Hepatic stellate cell (primary cell): ENCODE results near the gene TAAR6.
"Not testable (repeated sequence)": the region's sequence is repeated elsewhere in the genome, so short reads cannot be mapped to it uniquely, and the experiment has no call there.

ENCODE experiments used
- DNase-seq: peaks from one replicate; pipeline ENCODE4 v3.0.0; 2011; ENCODE audit warnings: low spot score

Gene TAAR6, protein sequence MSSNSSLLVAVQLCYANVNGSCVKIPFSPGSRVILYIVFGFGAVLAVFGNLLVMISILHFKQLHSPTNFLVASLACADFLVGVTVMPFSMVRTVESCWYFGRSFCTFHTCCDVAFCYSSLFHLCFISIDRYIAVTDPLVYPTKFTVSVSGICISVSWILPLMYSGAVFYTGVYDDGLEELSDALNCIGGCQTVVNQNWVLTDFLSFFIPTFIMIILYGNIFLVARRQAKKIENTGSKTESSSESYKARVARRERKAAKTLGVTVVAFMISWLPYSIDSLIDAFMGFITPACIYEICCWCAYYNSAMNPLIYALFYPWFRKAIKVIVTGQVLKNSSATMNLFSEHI

GRCh38 chr6:132570221-132570777, at the start of gene TAAR6:
Gene TAAR6, plus strand, starts transcription at chr6:132570322. Its CDS starts 0 bp downstream, at chr6:132570322.
- no peak for DNase-seq

GRCh38 chr6:132520953-132521352, 49.2 kb upstream of the TAAR6 start:
- no peak for DNase-seq

DNA sequence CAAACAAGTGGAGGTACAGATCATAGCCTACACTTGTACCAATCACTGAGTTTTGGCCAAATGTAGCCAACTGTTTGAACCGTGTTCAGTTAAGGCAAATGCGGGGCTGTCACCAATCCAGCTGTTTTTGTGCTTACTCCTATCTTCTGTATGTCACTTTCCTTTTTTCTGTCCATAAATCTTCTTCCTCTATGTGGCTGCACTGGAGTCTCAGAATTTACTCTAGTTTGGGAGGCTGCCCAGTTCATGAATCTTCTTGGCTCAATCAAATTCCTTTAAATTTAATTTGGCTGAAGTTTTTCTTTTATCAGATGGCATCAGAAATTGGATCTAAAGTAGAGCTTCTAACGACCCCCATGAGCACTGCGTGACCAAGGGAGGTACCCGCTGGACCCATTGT, 45.5 kb upstream of the TAAR6 start:
- no peak for DNase-seq

DNA sequence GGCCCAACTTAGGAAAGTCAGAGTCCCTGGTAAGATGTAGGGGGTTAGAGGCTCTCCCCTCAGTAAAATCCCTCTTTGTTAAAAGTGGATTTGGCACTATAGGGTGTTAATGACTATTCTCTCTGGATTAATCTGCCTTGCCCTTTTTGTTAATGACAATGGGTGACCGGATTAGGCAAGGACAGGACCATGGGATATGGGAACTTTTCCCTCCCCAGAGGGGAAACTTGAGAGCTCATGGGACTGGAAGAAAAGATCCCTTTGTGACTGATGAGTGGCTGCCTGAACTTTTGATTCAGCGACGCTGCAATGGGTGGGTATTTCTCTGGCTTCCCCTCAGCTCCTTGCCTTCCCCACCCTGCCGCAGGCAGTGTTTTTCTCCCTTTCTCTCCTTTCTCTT, 44.3 kb upstream of the TAAR6 start:
- no peak for DNase-seq

DNA sequence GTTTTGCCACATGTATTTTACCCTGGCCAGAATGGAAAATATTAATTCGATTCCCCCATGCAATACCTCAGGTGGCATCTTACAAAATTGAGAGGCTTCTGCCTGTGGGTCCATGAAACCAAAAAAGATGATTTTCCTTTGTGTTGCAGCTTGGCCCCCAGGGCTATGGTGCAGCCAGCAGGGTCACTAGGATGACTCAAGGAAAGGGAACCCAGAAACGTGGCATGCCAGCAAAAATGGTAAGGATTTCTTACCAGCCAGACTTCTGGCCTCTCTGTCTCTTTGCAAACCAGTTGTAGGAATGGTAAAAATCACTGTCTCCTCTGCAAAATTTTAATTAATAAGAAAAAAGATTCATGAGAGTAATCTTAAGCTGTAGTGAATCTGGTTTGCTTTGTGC, 43.7 kb upstream of the TAAR6 start:
- no peak for DNase-seq

DNA sequence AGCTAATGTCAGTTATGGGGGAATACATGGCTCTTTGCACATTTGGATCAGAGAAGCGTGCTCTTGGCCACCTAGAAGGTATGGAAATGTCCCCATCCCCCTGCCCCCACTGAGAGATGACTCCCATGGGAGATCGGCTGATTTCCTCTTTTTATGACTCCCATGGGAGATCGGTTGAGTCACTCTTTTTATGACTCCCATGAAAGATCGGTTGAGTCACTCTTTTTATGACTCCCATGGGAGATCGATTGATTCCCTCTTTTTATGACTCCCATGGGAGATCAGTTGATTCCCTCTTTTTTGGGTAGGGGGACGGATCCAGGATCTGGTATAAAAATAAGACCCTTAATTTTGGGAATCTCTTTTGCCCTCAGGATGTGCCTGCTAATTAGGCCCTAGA, 42.3 kb upstream of the TAAR6 start:
- no peak for DNase-seq

GRCh38 chr6:132530293-132530974, 39.7 kb upstream of the TAAR6 start:
- DNase-seq = no peak

GRCh38 chr6:132534546-132534945, 35.6 kb upstream of the TAAR6 start:
- not testable (repeated sequence) for DNase-seq

DNA sequence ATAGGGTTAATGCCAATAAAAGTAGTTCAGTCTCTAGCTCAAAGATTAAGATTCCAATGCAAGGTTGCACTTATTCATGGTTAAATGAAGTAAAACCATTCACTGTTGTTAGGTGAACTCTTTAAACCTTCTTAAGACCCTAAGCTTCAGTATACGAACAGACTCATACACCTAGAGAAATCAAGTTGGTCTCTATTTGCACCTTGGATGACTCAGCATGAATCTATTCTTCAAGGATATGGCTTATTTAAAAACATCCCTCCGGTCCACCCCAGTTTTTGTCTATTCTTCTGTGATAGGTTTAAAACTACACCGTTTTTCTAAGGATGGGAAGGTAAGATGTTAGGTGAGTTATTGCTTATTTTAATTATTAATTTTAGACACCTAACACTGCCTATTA, 33.0 kb upstream of the TAAR6 start:
- no peak for DNase-seq

GRCh38 chr6:132537977-132538376, 32.1 kb upstream of the TAAR6 start, which contains the start of gene TAAR9:
Gene TAAR9, plus strand, starts transcription at chr6:132538277. Its CDS starts 13 bp downstream, at chr6:132538290.
- no peak for DNase-seq

DNA sequence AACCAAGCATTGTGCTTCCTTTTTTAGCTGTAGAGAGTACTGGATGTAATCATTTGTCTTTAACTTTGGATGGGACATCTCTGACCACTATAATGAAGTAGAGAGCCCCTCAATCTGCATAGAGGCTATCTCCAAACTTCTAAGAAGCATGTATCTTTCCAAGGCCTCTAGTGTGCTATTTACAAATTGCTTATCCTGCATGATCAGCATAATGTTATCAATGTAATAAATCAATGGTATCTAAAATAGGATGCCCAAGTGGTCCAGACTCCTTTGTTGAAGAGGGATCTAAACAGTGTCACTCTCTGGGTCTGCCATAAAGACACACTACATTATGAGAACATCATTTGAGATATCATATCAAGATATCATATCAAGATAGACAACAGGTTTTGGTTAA, 25.3 kb upstream of the TAAR6 start:
- DNase-seq = no peak

DNA sequence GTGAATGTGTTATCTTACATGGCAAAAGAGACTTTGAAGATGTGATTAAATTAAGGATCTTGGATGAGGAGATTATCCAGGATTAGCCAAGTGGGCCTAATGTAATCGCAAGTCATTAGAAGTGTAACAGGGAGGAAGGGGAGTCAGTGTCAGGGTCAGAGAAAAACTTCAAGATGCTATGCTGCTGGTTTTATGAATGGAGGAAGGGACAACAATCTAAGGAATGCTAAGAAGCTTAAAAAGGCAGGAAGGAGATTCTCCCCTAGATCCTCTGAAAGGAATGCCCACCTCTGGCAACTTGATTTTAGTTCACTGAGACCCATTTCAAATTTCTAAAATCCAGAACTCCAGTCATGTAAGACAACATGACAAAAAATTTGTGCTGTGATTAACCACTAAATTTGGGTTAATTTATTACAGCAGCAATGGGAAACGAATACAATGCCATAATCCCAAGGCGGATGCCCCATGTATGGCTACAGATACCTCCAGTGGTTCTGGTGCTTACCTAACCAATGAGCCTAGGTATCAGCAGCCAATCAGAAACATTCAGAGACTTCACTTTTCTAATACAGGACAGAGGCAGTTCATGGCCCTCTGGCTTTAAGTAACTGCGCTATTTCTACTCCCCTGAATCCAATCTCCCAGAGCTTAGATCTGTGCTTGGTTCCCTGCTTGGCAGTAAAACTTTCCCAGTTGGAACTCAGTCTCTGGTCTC, 21.2 kb upstream of the TAAR6 start:
- DNase-seq = no peak

- no peak for DNase-seq
Observed at GRCh38 chr6:132551214-132551613, 18.9 kb upstream of the TAAR6 start.

DNA sequence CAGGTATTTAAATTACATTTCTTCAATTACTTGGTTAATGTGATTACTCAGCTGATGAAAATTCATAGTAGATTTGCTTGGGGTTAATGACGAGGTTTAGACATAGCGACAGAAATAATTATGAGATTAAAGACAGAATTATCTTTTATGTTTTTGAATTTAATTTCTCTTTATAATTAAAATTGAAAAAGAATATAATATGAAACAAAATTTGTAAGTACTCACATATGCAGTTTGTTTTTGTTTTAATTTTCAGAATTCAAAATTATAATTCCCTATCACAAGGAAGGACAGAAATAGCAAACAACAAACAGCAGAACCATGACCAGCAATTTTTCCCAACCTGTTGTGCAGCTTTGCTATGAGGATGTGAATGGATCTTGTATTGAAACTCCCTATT, 17.8 kb upstream of the TAAR6 start, which contains the start of gene TAAR8:
Gene TAAR8, plus strand, starts transcription at position 301 of the 400 bp plus-strand sequence. Its CDS starts 21 bp downstream, at position 322.
- DNase-seq = no peak

GRCh38 chr6:132560087-132560486, 10.0 kb upstream of the TAAR6 start:
- not testable (repeated sequence) for DNase-seq

DNA sequence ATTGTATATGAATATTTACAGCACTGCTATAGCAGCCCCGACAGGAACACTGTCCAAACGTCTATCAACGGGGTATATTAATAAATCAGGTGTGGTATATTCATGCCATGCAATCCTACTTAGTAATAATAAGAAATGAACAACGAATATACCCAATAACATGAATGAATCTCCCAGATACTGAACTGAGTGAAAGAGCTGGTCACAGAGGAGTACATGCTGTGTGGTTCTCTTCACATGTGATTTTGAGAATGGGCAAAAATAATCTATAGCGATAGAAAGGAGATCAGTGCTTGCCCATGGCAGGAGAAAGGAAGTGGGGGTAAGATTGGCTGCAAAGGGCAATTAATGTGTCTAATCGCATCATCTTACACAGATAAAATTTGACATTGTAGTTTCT, 3.7 kb upstream of the TAAR6 start:
- DNase-seq = no peak

GRCh38 chr6:132567566-132567965, 2.6 kb upstream of the TAAR6 start:
- no peak for DNase-seq

DNA sequence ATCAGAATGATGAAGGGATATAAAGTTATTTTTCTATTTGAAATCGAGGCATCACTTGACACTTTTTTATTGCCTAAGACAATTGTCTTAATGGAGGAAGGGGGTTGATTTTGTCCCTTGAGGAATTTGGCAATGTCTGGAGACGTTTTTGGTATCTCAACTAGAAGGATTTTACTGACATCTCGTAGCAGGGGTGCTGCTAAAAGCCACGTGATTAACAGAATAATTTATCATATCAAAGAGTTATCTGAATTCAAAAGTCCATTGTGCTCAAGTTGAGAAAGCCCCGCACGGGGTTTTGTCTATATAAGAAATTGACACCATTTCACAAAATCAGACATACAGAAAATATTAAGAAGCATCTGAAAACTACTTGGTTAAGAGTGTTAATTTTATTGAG, 1.5 kb upstream of the TAAR6 start:
- DNase-seq = no peak

DNA sequence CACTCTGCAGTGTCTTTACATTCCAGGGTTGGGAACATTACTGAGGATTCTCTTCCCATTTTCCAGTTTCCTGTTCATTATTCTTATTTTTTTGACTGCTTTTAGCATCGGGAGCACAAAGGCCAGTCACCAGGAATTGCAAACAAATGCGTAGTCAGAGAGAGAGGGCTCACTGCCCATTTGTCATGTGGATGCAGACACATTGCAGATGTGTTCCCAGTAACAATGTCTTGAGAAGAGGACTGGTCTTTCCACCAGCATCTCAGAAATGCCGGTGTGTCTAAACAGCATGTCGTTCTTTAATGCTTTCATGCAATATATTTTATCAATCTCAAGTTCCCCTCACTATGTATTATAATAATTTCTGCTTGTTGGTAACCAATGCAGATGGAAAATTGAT, 952 bp upstream of the TAAR6 start:
- DNase-seq = no peak

DNA sequence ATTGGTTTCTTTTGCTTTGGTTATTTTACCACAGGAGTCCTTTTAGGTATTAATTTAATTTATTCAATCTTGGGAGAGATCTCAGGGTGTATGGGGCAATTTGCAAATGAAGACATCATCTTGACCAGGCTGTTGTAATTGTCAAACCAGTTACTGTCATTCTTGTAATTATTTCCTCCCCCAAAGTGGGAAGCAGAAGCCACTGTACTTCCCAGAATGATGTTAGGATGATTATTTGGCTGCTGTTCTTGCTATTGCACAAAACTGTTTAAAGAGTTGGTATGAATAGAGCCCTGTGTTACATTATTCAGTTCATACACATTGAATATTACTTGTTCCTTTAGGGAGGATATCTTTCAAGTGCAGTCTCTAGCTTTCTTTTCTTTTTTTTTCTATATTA, 1.7 kb downstream of the TAAR6 start:
- no peak for DNase-seq

- no peak for DNase-seq
Observed at GRCh38 chr6:132584698-132585097, 14.6 kb downstream of the TAAR6 start.

GRCh38 chr6:132587424-132587823, 17.3 kb downstream of the TAAR6 start:
- no peak for DNase-seq

DNA sequence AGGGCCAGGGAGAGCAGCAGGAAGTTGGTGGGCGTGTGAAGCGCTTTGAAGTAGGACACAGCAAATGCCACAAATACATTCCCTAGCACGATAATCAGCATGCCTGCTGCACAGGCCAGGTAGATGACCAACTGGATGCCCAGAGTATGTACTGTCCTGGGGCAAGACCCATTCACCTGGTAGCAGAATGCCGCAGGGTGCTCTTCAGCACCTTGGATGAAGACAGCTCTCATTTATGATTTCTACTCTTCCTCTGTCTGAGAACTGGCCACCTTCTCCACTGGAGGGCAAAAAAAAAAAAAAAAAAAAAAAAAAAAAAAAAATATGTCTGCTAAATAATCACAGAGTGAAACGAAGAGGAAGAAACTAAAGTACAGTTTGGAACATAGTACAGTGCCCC, 19.3 kb downstream of the TAAR6 start, which contains the start of gene TAAR5:
Gene TAAR5, minus strand, starts transcription at position 288 of the 400 bp plus-strand sequence. Its CDS starts 55 bp downstream, at position 233.
- DNase-seq = no peak
